Panc1 (cell line): ENCODE results near the gene PAQR7. TPM values are rescaled to one million over a fixed set of nuclear protein-coding genes. Genes with fewer than 3 reads are reported as not detected.

Source experiments
- ATAC-seq: fragments of 200-7000 bp; cut with Tn5 transposase; 2 replicates; pipeline ENCODE4 v1.9.1; 2020; ENCODE audit warnings: mild to moderate bottlenecking, moderate library complexity
- BruUV-seq: library from RNA; stranded (reverse); fragments of 400-500 nt; replicated peaks from 2 replicates; lab custom pipeline; 2021; lab: Mats Ljungman, UMichigan
- CTCF ChIA-PET: fragments of 300-600 bp; sonication (Branson Sonifier 250); formaldehyde crosslinking; loops from one replicate; lab custom pipeline; 2022; ENCODE audit warnings: antibody characterized with exemption; lab: Charles Lee
- POLR2A ChIA-PET: fragments of 300-600 bp; sonication (Branson Sonifier 250); formaldehyde crosslinking; loops from one replicate; lab custom pipeline; 2022; ENCODE audit warnings: antibody characterized with exemption; lab: Charles Lee
- DNase-seq: peaks from one replicate; pipeline ENCODE4 v3.0.0-alpha.2; 2010; ENCODE audit warnings: low read depth, low spot score
- H3K27ac ChIP-seq: 2 replicates; pipeline ENCODE4 v1.5.1; 2011; ENCODE audit warnings: mild to moderate bottlenecking, low read length, inconsistent platforms
- H3K27me3 ChIP-seq: fragments of 200-500 bp; sonication (Bioruptor generic); 2 replicates; pipeline ENCODE4 v1.6.0; 2014; ENCODE audit warnings: low read length, inconsistent platforms; ENCODE audit not compliant: control insufficient read depth, insufficient read depth
- H3K36me3 ChIP-seq: fragments of 200-500 bp; sonication (Bioruptor generic); 2 replicates; pipeline ENCODE4 v1.5.1; 2014; ENCODE audit warnings: inconsistent platforms, mild to moderate bottlenecking, low read length, moderate library complexity; ENCODE audit not compliant: control insufficient read depth, insufficient read depth
- H3K4me1 ChIP-seq: 2 replicates; pipeline ENCODE4 v1.5.1; 2011; ENCODE audit warnings: inconsistent platforms, mild to moderate bottlenecking, low read length, moderate library complexity; ENCODE audit not compliant: control insufficient read depth, insufficient read depth
- H3K4me3 ChIP-seq, 2 experiments: 2 replicates each; pipeline ENCODE4 v1.5.1; 2011 to 2012; ENCODE audit warnings: low read depth in 2 of 2, low read length in 2 of 2, mild to moderate bottlenecking in 2 of 2, inconsistent platforms in 1 of 2, moderate library complexity in 1 of 2
- H3K9me3 ChIP-seq: fragments of 200-500 bp; sonication (Bioruptor generic); 2 replicates; pipeline ENCODE4 v1.5.1; 2014; ENCODE audit warnings: low read depth, mild to moderate bottlenecking, inconsistent platforms, low read length, moderate library complexity; ENCODE audit not compliant: control insufficient read depth, insufficient read depth
- POLR2AphosphoS5 ChIP-seq: IDR thresholded peaks from 2 replicates; pipeline ENCODE4 v1.6.1; 2012; ENCODE audit warnings: mild to moderate bottlenecking, low read depth, low read length, moderate library complexity
- SIN3A ChIP-seq: IDR thresholded peaks from 2 replicates; pipeline ENCODE4 v1.6.1; 2012; ENCODE audit warnings: low read depth, mild to moderate bottlenecking, low read length, moderate library complexity, borderline replicate concordance; ENCODE audit not compliant: insufficient read depth
- TCF7L2 ChIP-seq: IDR thresholded peaks from 2 replicates; pipeline ENCODE4 v1.6.1; 2011; ENCODE audit warnings: mild to moderate bottlenecking, low read depth, low read length, inconsistent platforms
- in situ Hi-C: cut with HindIII; loops from 2 replicates; pipeline ENCODE4 v1.10.0; 2016; ENCODE audit warnings: low sequenced_read_pairs, low pct_unique_long_range_greater_than_20kb
- intact Hi-C: fragments of 100-400 bp; cut with micrococcal nuclease; formaldehyde crosslinking; loops from one replicate; pipeline ENCODE4 v1.10.0; 2022; ENCODE audit not compliant: unreplicated experiment
- total RNA-seq: library from RNA; stranded (reverse); gene quantifications from one replicate; pipeline ENCODE4 v1.2.1, GENCODE V29; 2021; ENCODE audit not compliant: unreplicated experiment
- TF ChIP-seq, protein P1 (sequence below): fragments of 450-650 bp; IDR thresholded peaks from 2 replicates; pipeline ENCODE4 v1.5.1; 2017; ENCODE audit warnings: mild to moderate bottlenecking
- TF ChIP-seq, protein P2 (sequence below), 2 experiments: IDR thresholded peaks; 2 replicates each; pipeline ENCODE4 v1.6.1; 2011 to 2012; ENCODE audit warnings: low read depth in 2 of 2, control low read depth in 1 of 2, low read length in 1 of 2, mild to moderate bottlenecking in 1 of 2, moderate library complexity in 1 of 2; ENCODE audit not compliant: insufficient read depth in 1 of 2

PAQR7 gene
- total RNA-seq, 1 experiment from 2014 or later: 30.9 TPM

DNA sequence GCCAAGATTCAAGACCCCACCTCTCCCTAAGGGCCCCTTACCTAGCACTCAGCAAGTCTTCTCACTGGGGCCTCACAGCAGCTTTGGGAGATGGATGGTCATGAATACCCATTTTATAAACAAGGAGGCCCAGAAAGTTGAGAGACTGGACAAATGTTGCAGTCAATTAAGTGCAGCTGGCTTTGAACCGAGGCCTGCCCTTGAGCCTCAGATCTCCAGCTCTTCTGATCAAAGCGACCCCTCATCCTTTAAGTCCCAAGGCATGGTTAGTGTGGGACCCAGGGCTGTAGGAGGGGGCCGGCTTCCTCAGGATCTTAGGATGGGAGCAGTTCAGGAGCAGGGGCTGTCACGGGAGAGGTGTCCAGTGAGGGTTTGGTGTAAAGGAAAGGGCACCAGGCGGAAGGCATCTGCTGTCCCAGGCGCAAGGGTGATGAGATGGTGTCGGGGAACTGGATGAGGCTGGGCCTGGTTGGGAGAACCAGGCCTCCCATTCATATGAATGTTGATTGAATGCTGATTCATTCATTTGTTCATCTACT lies 60.9 kb downstream of the PAQR7 start:
- no peak for DNase-seq
- TF ChIP-seq TCF7L2 (no peak), SIN3A (no peak)
- TF ChIP-seq, protein P1, sequence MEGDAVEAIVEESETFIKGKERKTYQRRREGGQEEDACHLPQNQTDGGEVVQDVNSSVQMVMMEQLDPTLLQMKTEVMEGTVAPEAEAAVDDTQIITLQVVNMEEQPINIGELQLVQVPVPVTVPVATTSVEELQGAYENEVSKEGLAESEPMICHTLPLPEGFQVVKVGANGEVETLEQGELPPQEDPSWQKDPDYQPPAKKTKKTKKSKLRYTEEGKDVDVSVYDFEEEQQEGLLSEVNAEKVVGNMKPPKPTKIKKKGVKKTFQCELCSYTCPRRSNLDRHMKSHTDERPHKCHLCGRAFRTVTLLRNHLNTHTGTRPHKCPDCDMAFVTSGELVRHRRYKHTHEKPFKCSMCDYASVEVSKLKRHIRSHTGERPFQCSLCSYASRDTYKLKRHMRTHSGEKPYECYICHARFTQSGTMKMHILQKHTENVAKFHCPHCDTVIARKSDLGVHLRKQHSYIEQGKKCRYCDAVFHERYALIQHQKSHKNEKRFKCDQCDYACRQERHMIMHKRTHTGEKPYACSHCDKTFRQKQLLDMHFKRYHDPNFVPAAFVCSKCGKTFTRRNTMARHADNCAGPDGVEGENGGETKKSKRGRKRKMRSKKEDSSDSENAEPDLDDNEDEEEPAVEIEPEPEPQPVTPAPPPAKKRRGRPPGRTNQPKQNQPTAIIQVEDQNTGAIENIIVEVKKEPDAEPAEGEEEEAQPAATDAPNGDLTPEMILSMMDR: no peak
- TF ChIP-seq, protein P2, sequence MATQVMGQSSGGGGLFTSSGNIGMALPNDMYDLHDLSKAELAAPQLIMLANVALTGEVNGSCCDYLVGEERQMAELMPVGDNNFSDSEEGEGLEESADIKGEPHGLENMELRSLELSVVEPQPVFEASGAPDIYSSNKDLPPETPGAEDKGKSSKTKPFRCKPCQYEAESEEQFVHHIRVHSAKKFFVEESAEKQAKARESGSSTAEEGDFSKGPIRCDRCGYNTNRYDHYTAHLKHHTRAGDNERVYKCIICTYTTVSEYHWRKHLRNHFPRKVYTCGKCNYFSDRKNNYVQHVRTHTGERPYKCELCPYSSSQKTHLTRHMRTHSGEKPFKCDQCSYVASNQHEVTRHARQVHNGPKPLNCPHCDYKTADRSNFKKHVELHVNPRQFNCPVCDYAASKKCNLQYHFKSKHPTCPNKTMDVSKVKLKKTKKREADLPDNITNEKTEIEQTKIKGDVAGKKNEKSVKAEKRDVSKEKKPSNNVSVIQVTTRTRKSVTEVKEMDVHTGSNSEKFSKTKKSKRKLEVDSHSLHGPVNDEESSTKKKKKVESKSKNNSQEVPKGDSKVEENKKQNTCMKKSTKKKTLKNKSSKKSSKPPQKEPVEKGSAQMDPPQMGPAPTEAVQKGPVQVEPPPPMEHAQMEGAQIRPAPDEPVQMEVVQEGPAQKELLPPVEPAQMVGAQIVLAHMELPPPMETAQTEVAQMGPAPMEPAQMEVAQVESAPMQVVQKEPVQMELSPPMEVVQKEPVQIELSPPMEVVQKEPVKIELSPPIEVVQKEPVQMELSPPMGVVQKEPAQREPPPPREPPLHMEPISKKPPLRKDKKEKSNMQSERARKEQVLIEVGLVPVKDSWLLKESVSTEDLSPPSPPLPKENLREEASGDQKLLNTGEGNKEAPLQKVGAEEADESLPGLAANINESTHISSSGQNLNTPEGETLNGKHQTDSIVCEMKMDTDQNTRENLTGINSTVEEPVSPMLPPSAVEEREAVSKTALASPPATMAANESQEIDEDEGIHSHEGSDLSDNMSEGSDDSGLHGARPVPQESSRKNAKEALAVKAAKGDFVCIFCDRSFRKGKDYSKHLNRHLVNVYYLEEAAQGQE (IDR thresholded peaks at IDR 0.05; ENCODE audit: insufficient read depth in 1 of 2, low read depth in 2 of 2, low read length in 1 of 2): no peak
- BruUV-seq: no TSS peak
- CTCF ChIA-PET: interaction anchor here (0.6 to 0.7 kb wide), 2 partner anchors 13 to 222 kb away, joined by 7 to 8 read pairs; no protein-coding TSS in a partner anchor
- in situ Hi-C loops: no loop called here
- intact Hi-C loops: no loop called here
- ATAC-seq: no peak
- Histone ChIP-seq H3K4me3 (no peak overlapping the region), H3K27ac (no peak overlapping the region), H3K27me3 (no peaks in the 10 kb centered on the region), H3K36me3 (no peaks in the 10 kb centered on the region), H3K4me1 (peaks cover 15% of the 10 kb centered on the region), H3K9me3 (no peaks in the 10 kb centered on the region)
- POLR2A ChIA-PET: no interaction called here

DNA sequence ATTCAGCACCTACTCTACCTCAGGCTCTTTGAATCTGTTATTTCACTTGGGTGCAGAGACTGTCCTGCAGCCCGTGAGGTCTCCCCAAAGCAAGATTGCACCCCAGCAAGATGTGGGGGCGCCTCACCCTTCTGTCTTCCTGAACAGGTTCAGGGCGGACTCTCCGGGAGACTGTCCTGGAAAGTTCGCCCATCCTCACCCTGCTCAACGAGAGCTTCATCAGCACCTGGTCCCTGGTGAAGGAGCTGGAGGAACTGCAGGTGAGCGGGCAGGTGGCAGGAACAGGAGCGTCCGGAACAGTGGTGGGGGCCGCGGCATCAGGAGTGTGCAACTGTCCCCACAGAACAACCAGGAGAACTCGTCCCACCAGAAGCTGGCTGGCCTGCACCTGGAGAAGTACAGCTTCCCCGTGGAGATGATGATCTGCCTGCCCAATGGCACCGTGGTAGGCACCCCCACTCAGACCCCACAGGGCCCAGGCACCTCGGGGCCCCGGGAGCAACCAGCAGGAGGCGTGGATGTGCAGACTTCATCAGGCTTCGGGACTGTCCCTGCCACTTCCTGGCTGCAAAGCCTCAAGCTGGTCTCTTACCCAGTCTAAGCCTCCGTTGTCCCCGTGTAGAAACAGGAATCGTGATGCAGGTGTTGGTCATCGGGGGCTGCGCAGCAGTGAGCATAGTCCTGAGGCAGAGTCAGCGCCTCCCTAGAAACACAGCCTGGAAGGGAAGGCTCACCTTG lies 61.6 kb downstream of the PAQR7 start:
- no peaks in the 10 kb centered on the region for H3K36me3 ChIP-seq
- DNase-seq (no peak), ATAC-seq (no peak)
- no peak overlapping the region for H3K4me3 ChIP-seq
- BruUV-seq: no TSS peak
- peaks cover 12% of the 10 kb centered on the region for H3K4me1 ChIP-seq
- POLR2A ChIA-PET: no interaction called here
- no peaks in the 10 kb centered on the region for H3K9me3 ChIP-seq
- TF ChIP-seq, protein P2 (IDR thresholded peaks at IDR 0.05; ENCODE audit: insufficient read depth in 1 of 2, low read depth in 2 of 2, low read length in 1 of 2): no peak
- TF ChIP-seq, protein P1: no peak
- TF ChIP-seq TCF7L2: no peak
- no peak for TF ChIP-seq POLR2AphosphoS5
- no peak for TF ChIP-seq SIN3A
- CTCF ChIA-PET: interaction anchor here (0.6 kb wide), 1 partner anchor 12 kb away, joined by 8 read pairs; no protein-coding TSS in a partner anchor
- H3K27ac ChIP-seq: no peak overlapping the region
- in situ Hi-C loops (no loop called here), intact Hi-C loops (no loop called here)
- H3K27me3 ChIP-seq: no peaks in the 10 kb centered on the region
